Omental fat pad (tissue), 4 donors: ENCODE measurements around the gene ACACB. TPM values are rescaled to one million over a fixed set of nuclear protein-coding genes. Genes with fewer than 3 reads are reported as not detected.

Experiments used
- ATAC-seq: fragments of 150-250 bp; one replicate; pipeline ENCODE4 v1.9.1; 2016; ENCODE audit warnings: mild to moderate bottlenecking, moderate library complexity; ENCODE audit not compliant: low FRiP score
- DNase-seq: peaks from one replicate; pipeline ENCODE4 v3.0.0-alpha.2; 2019; ENCODE audit warnings: low spot score
- CTCF ChIP-seq, 3 donors: fragments of 450-650 bp; IDR thresholded peaks; one replicate each; pipeline ENCODE4 v1.5.1; 2016 to 2017; ENCODE audit warnings: antibody characterized with exemption in 3 of 3, mild to moderate bottlenecking in 3 of 3, moderate library complexity in 2 of 3
- total RNA-seq, 4 donors: library from RNA; depleted of rRNA; stranded (reverse); fragments of >200 nt; gene quantifications; one replicate each; pipeline ENCODE4 v1.1.0, GENCODE V29; 2016

Gene ACACB
- total RNA-seq, 4 donors from 2014 or later, result 727 to 1,594 (median 1,364) TPM

- no peak for TF ChIP-seq CTCF (IDR thresholded peaks at IDR 0.05)
- DNase-seq (no peak), ATAC-seq (peak; percentile 33)
Observed at GRCh38 chr12:109221277-109221931, 105.0 kb downstream of the ACACB start.

- TF ChIP-seq CTCF (IDR thresholded peaks at IDR 0.05), result no peak
Observed at GRCh38 chr12:109222062-109222461, 105.7 kb downstream of the ACACB start.

GRCh38 chr12:109222496-109222895, 106.1 kb downstream of the ACACB start:
- no peak for DNase-seq
- ATAC-seq, result no peak
- no peak for TF ChIP-seq CTCF (IDR thresholded peaks at IDR 0.05)

More at GRCh38 chr12:109222062-109222461, 105.7 kb downstream of the ACACB start:
- DNase-seq (no peak), ATAC-seq (no peak)

GRCh38 chr12:109223211-109223610, 106.8 kb downstream of the ACACB start:
- ATAC-seq (no peak), DNase-seq (no peak)
- TF ChIP-seq CTCF (IDR thresholded peaks at IDR 0.05), result no peak

- ATAC-seq (no peak), DNase-seq (no peak)
- TF ChIP-seq CTCF (IDR thresholded peaks at IDR 0.05), result no peak
Observed at GRCh38 chr12:109223868-109224267, 107.5 kb downstream of the ACACB start.

GRCh38 chr12:109228664-109229063, 112.3 kb downstream of the ACACB start:
- DNase-seq (no peak), ATAC-seq (no peak)
- no peak for TF ChIP-seq CTCF (IDR thresholded peaks at IDR 0.05)

- ATAC-seq (no peak), DNase-seq (no peak)
- TF ChIP-seq CTCF (IDR thresholded peaks at IDR 0.05), result no peak
Observed at GRCh38 chr12:109230193-109230592, 113.8 kb downstream of the ACACB start.
